ENCODE measurements around the gene TFG.

TFG gene

DNA sequence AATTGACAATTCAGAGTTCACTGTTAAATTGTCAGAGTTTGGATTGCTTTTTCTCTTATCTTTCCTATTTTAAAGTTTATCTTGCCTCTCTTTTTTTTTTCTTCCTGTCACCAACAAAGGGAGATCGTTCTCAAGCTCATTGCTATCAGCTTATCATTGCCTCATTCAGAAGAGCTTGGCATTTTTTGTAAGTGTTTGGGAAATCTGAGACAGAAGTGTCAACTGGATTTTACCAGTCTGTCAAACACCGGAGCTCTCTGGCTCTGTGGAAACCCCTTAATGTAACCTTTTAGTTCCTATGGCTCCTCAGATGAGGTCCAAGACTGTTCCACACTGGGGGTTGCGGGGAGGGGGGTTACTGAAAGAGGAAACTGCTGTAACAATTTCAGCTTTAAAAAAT, 10.6 kb upstream of the TFG start:
- H3K27ac ChIP-seq (replicated peaks), result no peak overlapping the region
- DNase-seq (ENCODE audit: low read depth in 1 of 2, low spot score in 1 of 2), result no peak
- no peak overlapping the region for H3K4me3 ChIP-seq (replicated peaks; ENCODE audit: insufficient read depth, low read length)
- H3K27me3 ChIP-seq (ENCODE audit: insufficient read depth, poor library complexity, severe bottlenecking), result no peaks in the 10 kb centered on the region
- TF ChIP-seq, protein P1, sequence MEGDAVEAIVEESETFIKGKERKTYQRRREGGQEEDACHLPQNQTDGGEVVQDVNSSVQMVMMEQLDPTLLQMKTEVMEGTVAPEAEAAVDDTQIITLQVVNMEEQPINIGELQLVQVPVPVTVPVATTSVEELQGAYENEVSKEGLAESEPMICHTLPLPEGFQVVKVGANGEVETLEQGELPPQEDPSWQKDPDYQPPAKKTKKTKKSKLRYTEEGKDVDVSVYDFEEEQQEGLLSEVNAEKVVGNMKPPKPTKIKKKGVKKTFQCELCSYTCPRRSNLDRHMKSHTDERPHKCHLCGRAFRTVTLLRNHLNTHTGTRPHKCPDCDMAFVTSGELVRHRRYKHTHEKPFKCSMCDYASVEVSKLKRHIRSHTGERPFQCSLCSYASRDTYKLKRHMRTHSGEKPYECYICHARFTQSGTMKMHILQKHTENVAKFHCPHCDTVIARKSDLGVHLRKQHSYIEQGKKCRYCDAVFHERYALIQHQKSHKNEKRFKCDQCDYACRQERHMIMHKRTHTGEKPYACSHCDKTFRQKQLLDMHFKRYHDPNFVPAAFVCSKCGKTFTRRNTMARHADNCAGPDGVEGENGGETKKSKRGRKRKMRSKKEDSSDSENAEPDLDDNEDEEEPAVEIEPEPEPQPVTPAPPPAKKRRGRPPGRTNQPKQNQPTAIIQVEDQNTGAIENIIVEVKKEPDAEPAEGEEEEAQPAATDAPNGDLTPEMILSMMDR (IDR thresholded peaks at IDR 0.05; ENCODE audit: insufficient read depth, low read length), result no peak
- TF ChIP-seq, protein P2, sequence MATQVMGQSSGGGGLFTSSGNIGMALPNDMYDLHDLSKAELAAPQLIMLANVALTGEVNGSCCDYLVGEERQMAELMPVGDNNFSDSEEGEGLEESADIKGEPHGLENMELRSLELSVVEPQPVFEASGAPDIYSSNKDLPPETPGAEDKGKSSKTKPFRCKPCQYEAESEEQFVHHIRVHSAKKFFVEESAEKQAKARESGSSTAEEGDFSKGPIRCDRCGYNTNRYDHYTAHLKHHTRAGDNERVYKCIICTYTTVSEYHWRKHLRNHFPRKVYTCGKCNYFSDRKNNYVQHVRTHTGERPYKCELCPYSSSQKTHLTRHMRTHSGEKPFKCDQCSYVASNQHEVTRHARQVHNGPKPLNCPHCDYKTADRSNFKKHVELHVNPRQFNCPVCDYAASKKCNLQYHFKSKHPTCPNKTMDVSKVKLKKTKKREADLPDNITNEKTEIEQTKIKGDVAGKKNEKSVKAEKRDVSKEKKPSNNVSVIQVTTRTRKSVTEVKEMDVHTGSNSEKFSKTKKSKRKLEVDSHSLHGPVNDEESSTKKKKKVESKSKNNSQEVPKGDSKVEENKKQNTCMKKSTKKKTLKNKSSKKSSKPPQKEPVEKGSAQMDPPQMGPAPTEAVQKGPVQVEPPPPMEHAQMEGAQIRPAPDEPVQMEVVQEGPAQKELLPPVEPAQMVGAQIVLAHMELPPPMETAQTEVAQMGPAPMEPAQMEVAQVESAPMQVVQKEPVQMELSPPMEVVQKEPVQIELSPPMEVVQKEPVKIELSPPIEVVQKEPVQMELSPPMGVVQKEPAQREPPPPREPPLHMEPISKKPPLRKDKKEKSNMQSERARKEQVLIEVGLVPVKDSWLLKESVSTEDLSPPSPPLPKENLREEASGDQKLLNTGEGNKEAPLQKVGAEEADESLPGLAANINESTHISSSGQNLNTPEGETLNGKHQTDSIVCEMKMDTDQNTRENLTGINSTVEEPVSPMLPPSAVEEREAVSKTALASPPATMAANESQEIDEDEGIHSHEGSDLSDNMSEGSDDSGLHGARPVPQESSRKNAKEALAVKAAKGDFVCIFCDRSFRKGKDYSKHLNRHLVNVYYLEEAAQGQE (IDR thresholded peaks at IDR 0.05; ENCODE audit: insufficient replicate concordance, low read depth), result no peak
- TF ChIP-seq SPI1 (IDR thresholded peaks at IDR 0.05; ENCODE audit: borderline replicate concordance, low read depth) (no peak), POLR2AphosphoS5 (IDR thresholded peaks at IDR 0.05; ENCODE audit: low read depth) (no peak), GABPA (IDR thresholded peaks at IDR 0.05; ENCODE audit: low read depth) (no peak)

DNA sequence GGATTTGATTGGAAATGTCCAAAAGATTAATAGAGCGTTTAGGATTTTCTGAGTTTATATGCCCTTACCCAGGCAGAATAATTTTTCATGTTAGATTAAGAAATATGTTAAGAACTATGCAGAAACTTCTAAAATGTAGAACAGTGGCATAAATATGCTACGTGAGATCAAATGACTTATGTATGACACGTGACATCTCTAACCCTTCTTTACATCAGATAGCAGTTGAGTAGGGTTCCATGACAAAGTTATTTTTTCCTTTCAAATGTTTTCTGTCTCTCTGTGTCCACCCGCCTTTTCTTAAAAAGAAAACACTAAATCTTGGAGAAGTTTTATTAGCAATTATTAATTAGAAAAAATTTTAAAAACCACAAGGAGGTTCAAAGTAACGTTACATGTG, 8.6 kb upstream of the TFG start:
- no peaks in the 10 kb centered on the region for H3K27me3 ChIP-seq (ENCODE audit: insufficient read depth, poor library complexity, severe bottlenecking)
- no peak for DNase-seq (ENCODE audit: low read depth in 1 of 2, low spot score in 1 of 2)
- TF ChIP-seq, protein P2 (IDR thresholded peaks at IDR 0.05; ENCODE audit: insufficient replicate concordance, low read depth), result no peak
- no peak for TF ChIP-seq SPI1 (IDR thresholded peaks at IDR 0.05; ENCODE audit: borderline replicate concordance, low read depth)
- TF ChIP-seq POLR2AphosphoS5 (IDR thresholded peaks at IDR 0.05; ENCODE audit: low read depth), result no peak
- TF ChIP-seq GABPA (IDR thresholded peaks at IDR 0.05; ENCODE audit: low read depth), result no peak
- TF ChIP-seq, protein P1 (IDR thresholded peaks at IDR 0.05; ENCODE audit: insufficient read depth, low read length), result no peak

DNA sequence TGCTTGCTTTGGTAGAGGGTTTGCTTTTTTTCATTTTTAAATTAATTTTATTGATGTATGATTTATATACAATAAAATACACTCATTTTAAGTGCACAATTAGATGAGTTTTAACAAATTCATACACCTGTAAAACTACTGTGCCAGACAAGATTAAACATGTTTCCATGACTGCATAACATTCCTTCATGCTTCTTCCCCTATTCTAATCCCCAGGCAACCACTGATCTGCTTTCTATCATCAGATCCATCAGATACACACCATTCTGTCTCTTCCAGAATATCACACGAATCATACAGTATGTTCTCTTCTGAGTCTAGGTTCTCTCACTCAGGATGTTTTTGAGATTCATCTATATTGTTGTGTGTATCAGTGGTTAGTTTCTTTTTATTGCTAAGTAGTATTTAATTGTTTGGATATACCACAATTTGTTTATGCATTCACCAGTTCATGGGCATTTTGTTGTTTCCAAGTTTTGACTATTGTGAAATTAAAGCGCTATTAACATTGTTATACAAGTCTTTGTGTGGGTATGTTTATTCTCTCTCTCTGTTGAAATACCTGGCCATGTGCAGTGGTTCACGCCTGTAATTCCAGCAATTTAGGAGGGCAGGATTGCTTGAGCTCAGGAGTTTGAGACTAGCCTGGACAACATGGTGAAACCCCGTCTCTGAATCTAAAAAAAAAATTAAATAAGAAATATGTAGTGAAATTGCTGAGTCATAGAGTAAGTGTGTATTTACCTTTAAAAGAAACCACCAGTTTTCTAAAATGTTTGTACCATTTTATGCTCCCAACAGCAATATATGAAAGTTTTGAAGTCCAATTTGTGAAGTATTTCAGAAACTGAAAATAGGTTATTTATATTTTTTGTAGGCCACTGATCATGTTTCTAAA, 7.0 kb upstream of the TFG start:
- no peak for DNase-seq (ENCODE audit: low read depth in 1 of 2, low spot score in 1 of 2)
- Histone ChIP-seq H3K27ac (replicated peaks) (no peak overlapping the region), H3K27me3 (ENCODE audit: insufficient read depth, poor library complexity, severe bottlenecking) (no peaks in the 10 kb centered on the region), H3K4me3 (replicated peaks; ENCODE audit: insufficient read depth, low read length) (no peak overlapping the region)
- TF ChIP-seq GABPA (IDR thresholded peaks at IDR 0.05; ENCODE audit: low read depth) (no peak), POLR2AphosphoS5 (IDR thresholded peaks at IDR 0.05; ENCODE audit: low read depth) (no peak), SPI1 (IDR thresholded peaks at IDR 0.05; ENCODE audit: borderline replicate concordance, low read depth) (no peak)
- TF ChIP-seq, protein P2 (IDR thresholded peaks at IDR 0.05; ENCODE audit: insufficient replicate concordance, low read depth), result no peak
- TF ChIP-seq, protein P1 (IDR thresholded peaks at IDR 0.05; ENCODE audit: insufficient read depth, low read length), result no peak

More for the DNA sequence above, 8.6 kb upstream of the TFG start:
- no peak overlapping the region for H3K27ac ChIP-seq (replicated peaks)
- no peak overlapping the region for H3K4me3 ChIP-seq (replicated peaks; ENCODE audit: insufficient read depth, low read length)
